Measurements from ENCODE around the gene TMEM236. TPM values are rescaled to one million over a fixed set of nuclear protein-coding genes. Genes with fewer than 3 reads are reported as not detected.

Gene TMEM236
- total and polyA plus RNA-seq, 2 experiments from 2014 or later: 0.20 TPM; not detected in 1

GRCh38 chr10:17743437-17743836 is 8.6 kb upstream of the TMEM236 start:
- H3K36me3 ChIP-seq: no peaks in the 10 kb centered on the region
- H3K9me3 ChIP-seq (ENCODE audit: low read depth): no peaks in the 10 kb centered on the region
- TF ChIP-seq, protein P1, sequence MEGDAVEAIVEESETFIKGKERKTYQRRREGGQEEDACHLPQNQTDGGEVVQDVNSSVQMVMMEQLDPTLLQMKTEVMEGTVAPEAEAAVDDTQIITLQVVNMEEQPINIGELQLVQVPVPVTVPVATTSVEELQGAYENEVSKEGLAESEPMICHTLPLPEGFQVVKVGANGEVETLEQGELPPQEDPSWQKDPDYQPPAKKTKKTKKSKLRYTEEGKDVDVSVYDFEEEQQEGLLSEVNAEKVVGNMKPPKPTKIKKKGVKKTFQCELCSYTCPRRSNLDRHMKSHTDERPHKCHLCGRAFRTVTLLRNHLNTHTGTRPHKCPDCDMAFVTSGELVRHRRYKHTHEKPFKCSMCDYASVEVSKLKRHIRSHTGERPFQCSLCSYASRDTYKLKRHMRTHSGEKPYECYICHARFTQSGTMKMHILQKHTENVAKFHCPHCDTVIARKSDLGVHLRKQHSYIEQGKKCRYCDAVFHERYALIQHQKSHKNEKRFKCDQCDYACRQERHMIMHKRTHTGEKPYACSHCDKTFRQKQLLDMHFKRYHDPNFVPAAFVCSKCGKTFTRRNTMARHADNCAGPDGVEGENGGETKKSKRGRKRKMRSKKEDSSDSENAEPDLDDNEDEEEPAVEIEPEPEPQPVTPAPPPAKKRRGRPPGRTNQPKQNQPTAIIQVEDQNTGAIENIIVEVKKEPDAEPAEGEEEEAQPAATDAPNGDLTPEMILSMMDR (IDR thresholded peaks at IDR 0.05; ENCODE audit: low read depth, low read length): no peak
- DNase-seq (ENCODE audit: low read depth in 1 of 2, low spot score in 1 of 2): no peak
- peaks cover 3% of the 10 kb centered on the region for H3K4me1 ChIP-seq (ENCODE audit: low read depth)
- no peak overlapping the region for H3K4me3 ChIP-seq
- no peak overlapping the region for H3K27ac ChIP-seq
- H3K27me3 ChIP-seq: no peaks in the 10 kb centered on the region

- H3K36me3 ChIP-seq: no peaks in the 10 kb centered on the region
- H3K9me3 ChIP-seq (ENCODE audit: low read depth): no peaks in the 10 kb centered on the region
- H3K27me3 ChIP-seq: no peaks in the 10 kb centered on the region
- H3K27ac ChIP-seq: no peak overlapping the region
- peaks cover 3% of the 10 kb centered on the region for H3K4me1 ChIP-seq (ENCODE audit: low read depth)
- TF ChIP-seq, protein P1 (IDR thresholded peaks at IDR 0.05; ENCODE audit: low read depth, low read length): no peak
- peak in 1 of 2 donors; percentile 50 for DNase-seq (ENCODE audit: low read depth in 1 of 2, low spot score in 1 of 2)
- no peak overlapping the region for H3K4me3 ChIP-seq
Measured at GRCh38 chr10:17744341-17744861, 7.6 kb upstream of the TMEM236 start.

- no peak overlapping the region for H3K27ac ChIP-seq
- peaks cover 2% of the 10 kb centered on the region for H3K4me1 ChIP-seq (ENCODE audit: low read depth)
- TF ChIP-seq, protein P1 (IDR thresholded peaks at IDR 0.05; ENCODE audit: low read depth, low read length): no peak
- no peaks in the 10 kb centered on the region for H3K9me3 ChIP-seq (ENCODE audit: low read depth)
- no peaks in the 10 kb centered on the region for H3K36me3 ChIP-seq
- peak in 1 of 2 donors; percentile 63 for DNase-seq (ENCODE audit: low read depth in 1 of 2, low spot score in 1 of 2)
- H3K4me3 ChIP-seq: no peak overlapping the region
- H3K27me3 ChIP-seq: no peaks in the 10 kb centered on the region
Measured at GRCh38 chr10:17747883-17748550, 4.0 kb upstream of the TMEM236 start.

DNA sequence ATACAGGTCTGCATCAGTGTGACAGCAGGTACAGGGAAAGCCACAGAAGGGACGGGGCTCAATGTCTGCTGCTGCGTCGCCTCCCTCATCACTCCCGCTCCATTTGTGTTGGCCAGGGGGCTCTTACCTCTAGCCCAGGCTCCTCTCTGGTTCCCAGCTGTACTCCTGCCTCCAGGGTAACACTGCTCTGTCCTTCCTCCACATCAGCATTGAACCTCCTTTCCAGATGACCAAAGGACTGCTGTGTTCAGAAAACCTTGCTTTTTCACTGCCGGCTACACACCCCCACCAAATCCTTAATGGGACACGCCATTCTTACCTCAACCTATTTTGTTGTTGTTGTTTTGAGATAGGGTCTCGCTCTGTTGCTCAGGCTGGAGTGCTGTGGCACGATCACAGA is 2.1 kb upstream of the TMEM236 start:
- no peak for DNase-seq (ENCODE audit: low read depth in 1 of 2, low spot score in 1 of 2)
- Histone ChIP-seq H3K27ac (no peak overlapping the region), H3K4me3 (no peak overlapping the region), H3K36me3 (no peaks in the 10 kb centered on the region), H3K4me1 (ENCODE audit: low read depth) (no peaks in the 10 kb centered on the region), H3K9me3 (ENCODE audit: low read depth) (no peaks in the 10 kb centered on the region), H3K27me3 (no peaks in the 10 kb centered on the region)
- TF ChIP-seq, protein P1 (IDR thresholded peaks at IDR 0.05; ENCODE audit: low read depth, low read length): no peak

DNA sequence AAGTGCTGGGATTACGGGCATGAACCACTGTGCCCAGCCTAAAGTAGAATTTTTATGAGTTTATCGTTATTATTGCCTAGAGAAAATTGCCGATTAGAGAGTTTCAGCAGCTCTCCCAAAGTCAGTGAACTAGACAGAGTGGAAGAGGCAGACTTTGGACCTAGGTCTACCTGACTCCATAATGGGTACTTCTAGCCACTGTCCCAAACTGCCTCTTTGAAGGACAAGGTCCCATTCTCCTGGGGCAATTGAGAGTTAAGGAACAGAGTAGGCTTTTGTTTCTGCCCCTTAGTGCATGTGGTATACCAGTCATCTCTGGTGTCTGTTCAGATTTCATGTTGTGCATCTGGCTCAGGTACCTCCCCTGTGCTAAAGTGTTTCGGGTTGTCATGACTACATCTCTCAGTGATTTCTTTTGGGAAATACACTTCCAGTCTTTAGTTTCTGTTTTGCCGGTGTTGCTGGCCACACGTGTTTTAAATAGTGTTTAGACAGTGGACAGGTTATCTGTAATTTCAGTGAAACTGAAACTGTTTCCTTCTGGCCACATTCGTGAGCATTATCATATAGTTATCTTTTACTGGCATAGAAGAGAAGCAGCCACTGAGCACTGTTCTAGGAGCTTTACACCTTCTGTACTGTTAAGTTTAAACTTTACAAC is 4.7 kb downstream of the TMEM236 start:
- Histone ChIP-seq H3K36me3 (no peaks in the 10 kb centered on the region), H3K4me1 (ENCODE audit: low read depth) (no peaks in the 10 kb centered on the region), H3K27ac (no peak overlapping the region), H3K4me3 (no peak overlapping the region), H3K27me3 (no peaks in the 10 kb centered on the region), H3K9me3 (ENCODE audit: low read depth) (no peaks in the 10 kb centered on the region)
- DNase-seq (ENCODE audit: low read depth in 1 of 2, low spot score in 1 of 2): peak in 1 of 2 donors; percentile 17
- TF ChIP-seq, protein P1 (IDR thresholded peaks at IDR 0.05; ENCODE audit: low read depth, low read length): no peak
